Retinal pigment epithelial cell (primary cell): ENCODE measurements around the gene ACTN2.

Experiments
- DNase-seq: peaks from one replicate; pipeline ENCODE4 v3.0.0-alpha.2; 2010; ENCODE audit warnings: low read depth
- H3K4me3 ChIP-seq: 2 replicates; pipeline ENCODE4 v1.5.1; 2011; ENCODE audit warnings: mild to moderate bottlenecking, low read length, control low read depth, moderate library complexity
- TF ChIP-seq, protein P1 (sequence below): conservative IDR thresholded peaks from 2 replicates; pipeline ENCODE4 v1.5.1; 2011; ENCODE audit warnings: low read depth, low read length, control low read depth, inconsistent platforms

ACTN2 gene

GRCh38 chr1:236677641-236678235, 8.6 kb upstream of the ACTN2 start:
- H3K4me3 ChIP-seq: no peak overlapping the region
- peak; percentile 46 for DNase-seq
- TF ChIP-seq, protein P1, sequence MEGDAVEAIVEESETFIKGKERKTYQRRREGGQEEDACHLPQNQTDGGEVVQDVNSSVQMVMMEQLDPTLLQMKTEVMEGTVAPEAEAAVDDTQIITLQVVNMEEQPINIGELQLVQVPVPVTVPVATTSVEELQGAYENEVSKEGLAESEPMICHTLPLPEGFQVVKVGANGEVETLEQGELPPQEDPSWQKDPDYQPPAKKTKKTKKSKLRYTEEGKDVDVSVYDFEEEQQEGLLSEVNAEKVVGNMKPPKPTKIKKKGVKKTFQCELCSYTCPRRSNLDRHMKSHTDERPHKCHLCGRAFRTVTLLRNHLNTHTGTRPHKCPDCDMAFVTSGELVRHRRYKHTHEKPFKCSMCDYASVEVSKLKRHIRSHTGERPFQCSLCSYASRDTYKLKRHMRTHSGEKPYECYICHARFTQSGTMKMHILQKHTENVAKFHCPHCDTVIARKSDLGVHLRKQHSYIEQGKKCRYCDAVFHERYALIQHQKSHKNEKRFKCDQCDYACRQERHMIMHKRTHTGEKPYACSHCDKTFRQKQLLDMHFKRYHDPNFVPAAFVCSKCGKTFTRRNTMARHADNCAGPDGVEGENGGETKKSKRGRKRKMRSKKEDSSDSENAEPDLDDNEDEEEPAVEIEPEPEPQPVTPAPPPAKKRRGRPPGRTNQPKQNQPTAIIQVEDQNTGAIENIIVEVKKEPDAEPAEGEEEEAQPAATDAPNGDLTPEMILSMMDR: no peak

DNA sequence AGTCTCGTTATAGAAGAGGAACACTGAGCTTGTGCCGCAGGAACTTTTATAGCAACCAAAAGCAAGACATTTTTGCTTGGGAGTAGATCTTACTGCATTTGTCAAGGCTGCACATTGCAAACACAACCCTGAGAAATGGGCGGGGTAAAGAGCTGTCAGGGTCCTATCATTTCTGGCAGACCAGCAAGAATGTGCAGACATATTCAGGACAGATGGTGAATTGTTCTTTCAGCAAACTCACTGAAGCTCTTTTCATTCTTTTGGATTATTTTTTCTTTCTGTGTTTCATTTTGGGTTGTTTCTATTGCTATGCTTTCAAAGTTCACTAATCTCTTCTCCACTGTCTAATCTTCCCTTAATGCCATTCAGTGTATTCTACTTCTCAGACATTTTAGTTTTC, 5.1 kb upstream of the ACTN2 start:
- H3K4me3 ChIP-seq: no peak overlapping the region
- TF ChIP-seq, protein P1: no peak
- no peak for DNase-seq

GRCh38 chr1:236685205-236685916, 938 bp upstream of the ACTN2 start:
- DNase-seq: no peak
- TF ChIP-seq, protein P1: no peak

DNA sequence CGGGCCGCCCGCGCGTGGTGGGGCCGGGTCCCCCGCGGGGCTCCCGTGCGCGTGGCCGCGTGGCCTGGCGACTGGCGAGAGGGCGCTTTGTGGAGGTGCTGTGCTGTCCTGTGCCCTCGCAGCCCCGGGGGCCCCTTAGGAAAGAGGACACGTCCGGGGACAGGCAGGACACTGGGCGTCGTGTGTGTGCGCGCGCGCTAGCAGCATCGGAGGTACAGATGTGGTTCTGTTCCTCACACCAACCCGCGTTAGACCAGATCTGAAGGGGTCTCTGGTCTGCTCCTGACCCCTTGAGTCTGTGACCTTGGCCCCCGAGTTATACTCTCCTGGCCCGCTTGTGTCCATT, 489 bp downstream of the ACTN2 start:
- peak overlapping the region; percentile 29 for H3K4me3 ChIP-seq
- no peak for DNase-seq
- TF ChIP-seq, protein P1: no peak

More at GRCh38 chr1:236685205-236685916, 938 bp upstream of the ACTN2 start:
- H3K4me3 ChIP-seq: no peak overlapping the region

DNA sequence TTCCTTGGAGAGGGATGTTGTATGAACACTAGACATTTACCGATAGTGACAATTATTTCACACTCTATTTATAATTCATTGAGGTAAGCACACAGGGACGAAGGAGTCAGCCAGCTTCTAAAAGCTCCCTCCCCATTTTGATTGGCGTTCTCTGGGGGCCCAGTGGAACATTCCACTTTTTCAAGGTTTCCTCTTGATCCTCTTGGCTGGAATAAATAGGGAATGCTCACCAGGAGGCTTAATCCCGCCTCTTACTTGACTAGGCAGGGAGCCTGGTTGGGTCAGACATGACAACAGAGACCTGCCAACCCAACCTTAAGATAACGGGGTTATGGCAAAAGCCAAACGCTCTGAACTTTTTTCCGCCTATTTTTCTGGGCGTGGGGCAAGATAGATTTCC, 974 bp downstream of the ACTN2 start:
- no peak overlapping the region for H3K4me3 ChIP-seq
- DNase-seq: no peak
- TF ChIP-seq, protein P1: no peak

DNA sequence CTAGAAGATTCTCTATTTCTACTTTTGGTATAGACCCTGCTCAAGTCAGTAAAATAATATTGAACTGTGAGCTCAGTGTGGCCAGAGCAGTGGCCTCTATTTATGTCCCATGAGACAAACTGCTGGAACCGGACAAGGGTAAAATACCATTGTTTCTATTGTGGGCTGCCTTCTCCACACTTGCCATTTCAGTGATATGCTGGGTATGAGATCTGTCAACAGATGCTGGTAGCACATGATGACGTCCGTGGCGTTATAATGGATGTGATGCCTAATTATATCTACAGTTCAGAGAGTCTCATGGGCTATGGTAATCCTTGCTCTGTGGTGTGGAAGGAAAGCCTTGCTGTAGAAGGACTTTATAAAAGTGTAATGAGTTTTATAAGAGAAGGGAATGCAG, 2.4 kb downstream of the ACTN2 start:
- DNase-seq: no peak
- H3K4me3 ChIP-seq: no peak overlapping the region
- TF ChIP-seq, protein P1: no peak
